ENCODE results near the gene LRRC71. TPM values are rescaled to one million over a fixed set of nuclear protein-coding genes. Genes with fewer than 3 reads are reported as not detected.

Gene LRRC71
- total and polyA plus RNA-seq, 2 of the 4 experiments (the other 2 are of a cell fraction), result 0.50 TPM; not detected in 1

DNA sequence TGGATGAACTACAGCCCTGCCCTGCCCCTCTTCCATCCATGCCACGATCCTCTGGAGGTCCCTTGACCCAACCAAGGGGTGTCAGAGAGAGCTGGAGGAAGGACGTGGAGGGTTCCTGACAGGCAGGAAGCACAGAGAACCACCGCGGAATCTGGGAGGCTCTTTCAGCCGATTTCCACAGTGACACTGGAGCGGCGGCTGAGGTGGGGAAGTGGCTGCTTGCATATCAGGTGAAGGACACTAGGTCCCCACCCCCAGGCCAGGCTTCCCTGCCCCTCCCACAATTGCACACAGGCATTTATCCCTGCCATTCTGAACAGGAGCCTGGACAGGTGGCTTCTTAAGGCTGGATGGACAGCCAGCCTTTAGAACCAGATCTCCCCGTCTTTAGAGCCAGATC, 17.5 kb downstream of the LRRC71 start:
- no peak overlapping the region for H3K4ac ChIP-seq (ENCODE audit: low read depth, low read length)
- no peak overlapping the region for H3K4me3 ChIP-seq (ENCODE audit: insufficient read depth, low read depth, low read length)
- no peak overlapping the region for H3K9ac ChIP-seq (ENCODE audit: low read depth, low read length)
- H2BK5ac ChIP-seq (ENCODE audit: low read depth, low read length, poor library complexity, severe bottlenecking), result no peak overlapping the region
- H2AFZ ChIP-seq (replicated peaks; ENCODE audit: low read length, poor library complexity), result no peak overlapping the region
- no peak overlapping the region for H2AK5ac ChIP-seq (ENCODE audit: low read depth, low read length)
- no peak overlapping the region for H4K91ac ChIP-seq (ENCODE audit: insufficient read depth, low read depth, low read length)
- no peaks in the 10 kb centered on the region for H3K9me3 ChIP-seq (ENCODE audit: control insufficient read depth, insufficient read depth, low read length)
- peaks cover 66% of the 10 kb centered on the region for H3K36me3 ChIP-seq (ENCODE audit: control insufficient read depth, insufficient read depth, low read length)
- H3K23ac ChIP-seq (ENCODE audit: low read depth, low read length), result no peak overlapping the region
- no peaks in the 10 kb centered on the region for H4K20me1 ChIP-seq (ENCODE audit: insufficient read depth, low read length)
- ATAC-seq (ENCODE audit: low read depth), result no peak
- H3K14ac ChIP-seq (replicated peaks; ENCODE audit: low read depth, low read length), result no peak overlapping the region
- no peak overlapping the region for H3K18ac ChIP-seq (ENCODE audit: low read depth, low read length)
- 100% methylated on average over 1 of the region's 8 CpGs; no CpG with 5 or more reads in 1 of the 2 experiments for WGBS, 2 experiments (ENCODE audit: extremely low coverage in 2 of 2, insufficient read length in 1 of 2)
- no peak overlapping the region for H4K5ac ChIP-seq (ENCODE audit: low read depth, low read length)
- no peak overlapping the region for H2BK15ac ChIP-seq (ENCODE audit: low read depth, low read length)
- H4K8ac ChIP-seq (ENCODE audit: low read depth in 2 of 2, low read length in 2 of 2), result no peak overlapping the region
- no TSS peak for BruUV-seq (replicated peaks)
- H3K27ac ChIP-seq (ENCODE audit: insufficient read depth, low read length), result no peak overlapping the region
- H3K9me1 ChIP-seq (ENCODE audit: insufficient read depth, low read length), result peaks cover 4% of the 10 kb centered on the region; the same call in 1 of the 2 replicates
- no peak overlapping the region for H3K4me2 ChIP-seq (ENCODE audit: low read depth, low read length)
- ChIA-PET CTCF (interaction anchor here (0.9 kb wide), 1 partner anchor 11 kb away, joined by 3 read pairs; no protein-coding TSS in a partner anchor), POLR2A (ENCODE audit: unreplicated experiment) (no interaction called here)
- H3K56ac ChIP-seq (ENCODE audit: extremely low read depth, insufficient read depth, low read length), result no peak overlapping the region
- in situ Hi-C loops (cut with MboI; ENCODE audit: low sequenced_read_pairs), result no loop called here
- dilution Hi-C loops (cut with HindIII; ENCODE audit: low sequenced_read_pairs, unreplicated experiment), result no loop called here
- H2BK120ac ChIP-seq (ENCODE audit: low read depth, low read length), result no peak overlapping the region
- intact Hi-C loops (cut with micrococcal nuclease), result no loop called here
- DNase-seq, result no peak
- H3K79me1 ChIP-seq (ENCODE audit: low read depth in 1 of 2, low read length in 2 of 2), result no peaks in the 10 kb centered on the region
- TF ChIP-seq POLR2A (IDR thresholded peaks at IDR 0.05; ENCODE audit: low read depth, low read length), result no peak
- no peak for TF ChIP-seq SMC3 (IDR thresholded peaks at IDR 0.05; ENCODE audit: low read depth, low read length)
- no peak for TF ChIP-seq RFX5 (IDR thresholded peaks at IDR 0.05; ENCODE audit: low read depth, low read length)
- no peak for TF ChIP-seq BHLHE40 (IDR thresholded peaks at IDR 0.05; ENCODE audit: low read depth, low read length)
- TF ChIP-seq RCOR1 (IDR thresholded peaks at IDR 0.05; ENCODE audit: insufficient replicate concordance, low read length), result no peak
- TF ChIP-seq MAZ (IDR thresholded peaks at IDR 0.05; ENCODE audit: borderline replicate concordance, low read depth, low read length), result no peak
- no peak for TF ChIP-seq NFE2L2 (IDR thresholded peaks at IDR 0.05; ENCODE audit: low read depth, low read length)
- no peak for TF ChIP-seq FOS (IDR thresholded peaks at IDR 0.05; ENCODE audit: low read depth, low read length)
- no peak for TF ChIP-seq MAFK (IDR thresholded peaks at IDR 0.05; ENCODE audit: low read depth, low read length)
- TF ChIP-seq RAD21 (IDR thresholded peaks at IDR 0.05; ENCODE audit: low read length), result no peak
- TF ChIP-seq, protein P1, sequence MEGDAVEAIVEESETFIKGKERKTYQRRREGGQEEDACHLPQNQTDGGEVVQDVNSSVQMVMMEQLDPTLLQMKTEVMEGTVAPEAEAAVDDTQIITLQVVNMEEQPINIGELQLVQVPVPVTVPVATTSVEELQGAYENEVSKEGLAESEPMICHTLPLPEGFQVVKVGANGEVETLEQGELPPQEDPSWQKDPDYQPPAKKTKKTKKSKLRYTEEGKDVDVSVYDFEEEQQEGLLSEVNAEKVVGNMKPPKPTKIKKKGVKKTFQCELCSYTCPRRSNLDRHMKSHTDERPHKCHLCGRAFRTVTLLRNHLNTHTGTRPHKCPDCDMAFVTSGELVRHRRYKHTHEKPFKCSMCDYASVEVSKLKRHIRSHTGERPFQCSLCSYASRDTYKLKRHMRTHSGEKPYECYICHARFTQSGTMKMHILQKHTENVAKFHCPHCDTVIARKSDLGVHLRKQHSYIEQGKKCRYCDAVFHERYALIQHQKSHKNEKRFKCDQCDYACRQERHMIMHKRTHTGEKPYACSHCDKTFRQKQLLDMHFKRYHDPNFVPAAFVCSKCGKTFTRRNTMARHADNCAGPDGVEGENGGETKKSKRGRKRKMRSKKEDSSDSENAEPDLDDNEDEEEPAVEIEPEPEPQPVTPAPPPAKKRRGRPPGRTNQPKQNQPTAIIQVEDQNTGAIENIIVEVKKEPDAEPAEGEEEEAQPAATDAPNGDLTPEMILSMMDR (conservative IDR thresholded peaks at IDR 0.05; ENCODE audit: low read depth, low read length), result no peak
- H2BK20ac ChIP-seq (ENCODE audit: low read depth, low read length), result no peak overlapping the region
- H2AK9ac ChIP-seq (replicated peaks; ENCODE audit: low read depth, low read length, poor library complexity), result no peak overlapping the region
- no peaks in the 10 kb centered on the region for H3K27me3 ChIP-seq (ENCODE audit: control insufficient read depth, insufficient read depth, low read length)
- H3K4me1 ChIP-seq (ENCODE audit: control insufficient read depth, insufficient read depth, low read length), result no peaks in the 10 kb centered on the region

Data from IMR-90 (cell line).